Hepatocyte (in vitro differentiated cells): Measurements from ENCODE around the gene SPSB3. TPM values are rescaled to one million over a fixed set of nuclear protein-coding genes. Genes with fewer than 3 reads are reported as not detected.

Source experiments
- DNase-seq: peaks from one replicate; pipeline ENCODE4 v3.0.0-alpha.2; 2016; ENCODE audit warnings: low spot score
- H2AFZ ChIP-seq: fragments of 200-600 bp; sonication (generic); 2 replicates; pipeline ENCODE4 v1.6.0; 2016; ENCODE audit warnings: antibody characterized with exemption, mild to moderate bottlenecking
- H3K27ac ChIP-seq: fragments of 200-600 bp; sonication (generic); 2 replicates; pipeline ENCODE4 v1.5.1; 2016; ENCODE audit warnings: mild to moderate bottlenecking
- H3K27me3 ChIP-seq: fragments of 200-600 bp; sonication (generic); 2 replicates; pipeline ENCODE4 v1.6.1; 2016
- H3K36me3 ChIP-seq: fragments of 200-600 bp; sonication (generic); replicated peaks from 2 replicates; pipeline ENCODE4 v1.5.1; 2016; ENCODE audit warnings: low read depth; ENCODE audit not compliant: insufficient read depth
- H3K4me1 ChIP-seq: fragments of 200-600 bp; sonication (generic); 2 replicates; pipeline ENCODE4 v1.5.1; 2016; ENCODE audit warnings: mild to moderate bottlenecking, moderate library complexity; ENCODE audit not compliant: insufficient read depth
- H3K4me2 ChIP-seq: fragments of 200-600 bp; sonication (generic); 2 replicates; pipeline ENCODE4 v1.6.0; 2016
- H3K4me3 ChIP-seq: fragments of 200-600 bp; sonication (generic); 2 replicates; pipeline ENCODE4 v1.5.1; 2016; ENCODE audit warnings: mild to moderate bottlenecking
- H3K79me2 ChIP-seq: fragments of 200-600 bp; sonication (generic); 2 replicates; pipeline ENCODE4 v1.6.0; 2017; ENCODE audit warnings: mild to moderate bottlenecking
- H3K9me2 ChIP-seq: fragments of 200-600 bp; sonication (generic); replicated peaks from 2 replicates; pipeline ENCODE4 v1.6.0; 2017; ENCODE audit warnings: mild to moderate bottlenecking; ENCODE audit not compliant: insufficient read depth
- H3K9me3 ChIP-seq: fragments of 200-600 bp; sonication (generic); 2 replicates; pipeline ENCODE4 v1.5.1; 2016; ENCODE audit warnings: low read depth, mild to moderate bottlenecking
- H4K20me1 ChIP-seq: fragments of 200-600 bp; sonication (generic); 2 replicates; pipeline ENCODE4 v1.6.0; 2016; ENCODE audit warnings: mild to moderate bottlenecking; ENCODE audit not compliant: insufficient read depth, poor library complexity, severe bottlenecking
- EZH2 ChIP-seq: fragments of 200-600 bp; sonication (generic); IDR thresholded peaks from 2 replicates; pipeline ENCODE4 v1.6.1; 2016; ENCODE audit warnings: antibody characterized with exemption, mild to moderate bottlenecking, borderline replicate concordance
- EZH2phosphoT487 ChIP-seq: fragments of 200-600 bp; sonication (generic); IDR thresholded peaks from one replicate; pipeline ENCODE4 v1.6.1; 2018; ENCODE audit warnings: antibody characterized with exemption, mild to moderate bottlenecking, low read depth, moderate library complexity; ENCODE audit not compliant: unreplicated experiment, severe bottlenecking
- WGBS: methylation state at CpG from one replicate; pipeline ENCODE4 v1.1.6; 2016; ENCODE audit warnings: low lambda C conversion rate; ENCODE audit errors: missing lambda C conversion rate; 5-methylcytosine and 5-hydroxymethylcytosine counted together
- polyA plus RNA-seq: library from polyadenylated mRNA; unstranded; fragments of >200 nt; fragmentation: Nextera tagmentation; extraction: Ambion mirVana; gene quantifications from 2 replicates; pipeline ENCODE4 v1.2.1, GENCODE V29; 2016
- total RNA-seq: library from RNA; depleted of rRNA; stranded (reverse); fragments of >200 nt; gene quantifications from 2 replicates; pipeline ENCODE4 v1.2.3, GENCODE V29; 2014
- TF ChIP-seq, protein P1 (sequence below): fragments of 200-600 bp; sonication (generic); IDR thresholded peaks from 2 replicates; pipeline ENCODE4 v1.5.1; 2016; ENCODE audit warnings: antibody characterized with exemption, mild to moderate bottlenecking; ENCODE audit not compliant: poor library complexity

The SPSB3 gene
- total and polyA plus RNA-seq, 2 experiments from 2014 or later = 38.8 to 64.6 TPM

DNA sequence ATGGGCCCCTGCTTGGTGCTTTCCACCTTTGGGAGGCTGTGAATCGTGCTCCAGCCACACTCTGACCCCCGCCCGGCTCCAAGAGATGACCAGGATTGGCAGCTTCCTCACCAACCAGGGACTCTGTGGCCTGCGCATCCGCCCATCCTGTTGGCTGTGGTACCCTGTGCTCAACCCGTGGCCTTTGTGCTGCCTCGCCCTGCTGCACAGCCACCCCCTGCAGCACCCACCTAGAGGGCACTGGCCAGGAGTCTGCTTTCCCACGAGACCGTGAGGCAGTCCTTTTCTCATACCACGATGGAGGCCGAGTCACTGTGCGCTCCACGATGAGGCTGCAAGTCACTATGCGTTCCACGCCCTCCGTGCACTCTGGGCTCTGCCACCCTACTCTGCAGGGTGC, 30.4 kb downstream of the SPSB3 start:
- TF ChIP-seq, protein P1, sequence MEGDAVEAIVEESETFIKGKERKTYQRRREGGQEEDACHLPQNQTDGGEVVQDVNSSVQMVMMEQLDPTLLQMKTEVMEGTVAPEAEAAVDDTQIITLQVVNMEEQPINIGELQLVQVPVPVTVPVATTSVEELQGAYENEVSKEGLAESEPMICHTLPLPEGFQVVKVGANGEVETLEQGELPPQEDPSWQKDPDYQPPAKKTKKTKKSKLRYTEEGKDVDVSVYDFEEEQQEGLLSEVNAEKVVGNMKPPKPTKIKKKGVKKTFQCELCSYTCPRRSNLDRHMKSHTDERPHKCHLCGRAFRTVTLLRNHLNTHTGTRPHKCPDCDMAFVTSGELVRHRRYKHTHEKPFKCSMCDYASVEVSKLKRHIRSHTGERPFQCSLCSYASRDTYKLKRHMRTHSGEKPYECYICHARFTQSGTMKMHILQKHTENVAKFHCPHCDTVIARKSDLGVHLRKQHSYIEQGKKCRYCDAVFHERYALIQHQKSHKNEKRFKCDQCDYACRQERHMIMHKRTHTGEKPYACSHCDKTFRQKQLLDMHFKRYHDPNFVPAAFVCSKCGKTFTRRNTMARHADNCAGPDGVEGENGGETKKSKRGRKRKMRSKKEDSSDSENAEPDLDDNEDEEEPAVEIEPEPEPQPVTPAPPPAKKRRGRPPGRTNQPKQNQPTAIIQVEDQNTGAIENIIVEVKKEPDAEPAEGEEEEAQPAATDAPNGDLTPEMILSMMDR = no peak
- Histone ChIP-seq H3K27ac (no peak overlapping the region), H3K4me3 (no peak overlapping the region), H3K4me1 (no peaks in the 10 kb centered on the region), H3K79me2 (no peaks in the 10 kb centered on the region), H4K20me1 (no peaks in the 10 kb centered on the region), H3K9me2 (no peaks in the 10 kb centered on the region), H3K27me3 (no peaks in the 10 kb centered on the region), H3K36me3 (no peaks in the 10 kb centered on the region), H3K4me2 (no peak overlapping the region), H2AFZ (no peak overlapping the region), H3K9me3 (no peaks in the 10 kb centered on the region)
- 93% methylated on average over 16 of the region's 16 CpGs for WGBS
- no peak for DNase-seq

DNA sequence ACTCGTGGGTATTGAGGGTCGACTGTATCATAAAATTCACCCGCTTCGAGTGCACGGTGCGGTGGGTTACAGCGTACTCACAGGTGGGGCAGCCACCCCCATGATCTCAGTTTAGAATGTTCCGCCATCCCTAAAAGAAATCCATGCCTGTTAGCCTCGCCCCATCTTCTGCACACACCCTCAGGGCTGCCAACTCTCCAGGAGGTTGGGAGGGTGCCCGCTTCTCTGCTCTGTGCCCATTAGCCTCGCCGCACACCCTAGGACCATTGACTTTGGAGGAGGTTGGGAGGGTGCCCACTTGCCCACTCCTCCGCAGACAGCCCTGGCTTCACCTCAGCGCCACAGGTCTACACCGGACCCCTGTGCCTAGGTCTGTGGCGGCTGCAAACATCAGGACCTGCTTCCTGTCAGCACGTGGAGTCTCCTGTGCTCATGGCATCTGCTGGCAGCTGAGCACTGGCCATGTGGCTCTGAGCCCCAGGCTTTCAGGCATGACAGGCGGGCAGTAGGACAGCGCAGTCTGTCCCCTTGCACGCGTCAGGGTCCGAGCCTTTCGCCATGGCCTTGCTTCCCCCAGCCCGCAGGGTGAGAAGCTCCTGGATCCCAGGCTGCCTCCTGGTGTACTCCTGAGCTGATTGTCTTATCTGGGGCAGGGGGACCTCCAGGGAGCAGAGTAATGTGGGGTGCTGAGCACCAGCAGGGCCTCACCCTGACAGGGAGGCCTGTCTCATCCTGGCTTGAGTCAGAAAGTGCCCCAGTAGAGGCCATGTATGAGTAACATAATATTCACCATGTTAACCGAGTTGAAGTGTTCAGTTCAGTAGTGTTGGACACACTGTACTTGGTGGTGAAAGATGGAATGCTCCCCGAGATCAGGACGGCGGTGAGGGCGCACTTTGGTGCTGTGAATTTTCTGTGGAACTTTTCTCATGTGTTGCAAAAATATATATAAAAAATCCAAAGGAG, 32.9 kb downstream of the SPSB3 start:
- Histone ChIP-seq H2AFZ (no peak overlapping the region), H3K4me2 (no peak overlapping the region), H3K9me3 (no peaks in the 10 kb centered on the region), H3K9me2 (no peaks in the 10 kb centered on the region), H3K4me1 (no peaks in the 10 kb centered on the region), H3K4me3 (no peak overlapping the region), H3K79me2 (no peaks in the 10 kb centered on the region), H3K36me3 (no peaks in the 10 kb centered on the region), H4K20me1 (no peaks in the 10 kb centered on the region), H3K27me3 (no peaks in the 10 kb centered on the region), H3K27ac (no peak overlapping the region)
- TF ChIP-seq EZH2phosphoT487 = no peak
- TF ChIP-seq, protein P1 = no peak
- TF ChIP-seq EZH2 = no peak
- no peak for DNase-seq
- 97% methylated on average over 29 of the region's 29 CpGs for WGBS

DNA sequence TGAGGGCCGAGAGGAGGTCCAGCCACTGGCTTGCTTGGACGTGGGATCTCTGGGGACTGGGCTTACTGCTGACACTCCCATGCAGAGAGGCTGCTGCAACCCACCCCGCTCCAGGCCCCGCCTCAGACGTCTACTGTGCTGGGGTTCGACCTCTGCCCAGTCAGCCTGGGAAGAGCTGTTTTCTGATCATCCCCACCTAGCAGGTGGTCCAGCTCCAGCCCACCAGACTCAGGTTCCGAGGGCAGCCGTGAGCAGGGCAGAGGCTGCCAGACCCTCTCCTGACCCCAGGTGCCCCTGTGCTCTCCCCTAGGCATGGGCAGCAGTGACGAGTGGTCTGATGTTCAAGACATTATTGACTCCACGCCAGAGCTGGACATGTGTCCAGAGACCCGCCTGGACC, 34.4 kb downstream of the SPSB3 start:
- no peak for DNase-seq
- H3K36me3 ChIP-seq = no peaks in the 10 kb centered on the region

More for the DNA sequence above, 34.4 kb downstream of the SPSB3 start:
- Histone ChIP-seq H3K79me2 (no peaks in the 10 kb centered on the region), H3K9me3 (no peaks in the 10 kb centered on the region), H3K4me2 (no peak overlapping the region), H3K4me1 (no peaks in the 10 kb centered on the region), H3K27ac (no peak overlapping the region), H3K4me3 (no peak overlapping the region), H2AFZ (no peak overlapping the region), H4K20me1 (no peaks in the 10 kb centered on the region), H3K27me3 (no peaks in the 10 kb centered on the region), H3K9me2 (no peaks in the 10 kb centered on the region)
- 92% methylated on average over 11 of the region's 11 CpGs for WGBS
- TF ChIP-seq EZH2 = no peak
- TF ChIP-seq, protein P1 = no peak
